Suprapubic skin (tissue), 4 donors: ENCODE results near the gene PAXX.

Source experiments
- CTCF ChIP-seq, 2 donors: fragments of 200-600 bp in 1 of 2; fragments of 450-650 bp in 1 of 2; sonication (generic) in 1 of 2; IDR thresholded peaks; one replicate each; pipeline ENCODE4 v1.5.1; 2016 to 2019; ENCODE audit warnings: antibody characterized with exemption in 2 of 2, mild to moderate bottlenecking in 1 of 2, moderate library complexity in 1 of 2
- EP300 ChIP-seq: sonication (generic); formaldehyde crosslinking; IDR thresholded peaks from one replicate; pipeline ENCODE4 v1.6.1; 2017; ENCODE audit warnings: antibody characterized with exemption
- POLR2A ChIP-seq, 2 donors: fragments of 450-650 bp; IDR thresholded peaks; one replicate each; pipeline ENCODE4 v1.6.1; 2017; ENCODE audit warnings: antibody characterized with exemption in 2 of 2, mild to moderate bottlenecking in 2 of 2, moderate library complexity in 2 of 2
- POLR2AphosphoS5 ChIP-seq, 3 donors: sonication (generic); formaldehyde crosslinking; IDR thresholded peaks; one replicate each; pipeline ENCODE4 v1.6.1; 2017; ENCODE audit warnings: antibody characterized with exemption in 3 of 3

DNA sequence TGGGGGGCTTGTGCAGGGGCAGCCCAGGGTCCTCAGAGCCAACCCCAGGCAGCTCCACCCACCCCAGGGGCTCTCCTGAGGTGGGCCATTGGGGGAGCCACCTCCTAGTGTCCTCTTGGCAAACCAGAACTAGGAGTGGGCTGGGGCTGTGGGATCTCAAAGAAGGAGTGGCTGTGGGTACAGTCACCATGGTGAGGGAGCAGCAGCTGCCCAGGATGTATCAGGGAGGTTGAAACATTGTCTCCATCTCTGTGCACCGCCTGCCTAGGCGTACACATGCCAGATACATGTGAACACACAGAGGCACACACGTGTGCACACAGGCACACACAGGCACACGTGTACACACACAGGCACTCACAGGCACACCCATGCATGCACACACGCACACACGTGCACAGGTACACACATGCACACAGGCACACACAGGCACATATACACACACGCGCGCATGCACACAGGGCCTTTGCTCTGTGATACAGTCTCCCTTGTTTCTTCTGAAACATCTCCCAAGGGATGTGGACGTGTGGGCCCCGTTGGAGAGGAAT lies 29.4 kb upstream of the PAXX start:
- TF ChIP-seq CTCF (IDR thresholded peaks at IDR 0.05) (no peak), POLR2A (IDR thresholded peaks at IDR 0.05) (no peak), POLR2AphosphoS5 (IDR thresholded peaks at IDR 0.05) (no peak), EP300 (no peak)
